Dedifferentiated amniotic fluid mesenchymal stem cell (primary cell): ENCODE results near the gene SP4.

Source experiments
- DNase-seq: peaks from one replicate; pipeline ENCODE4 v3.0.0-alpha.2; 2016; ENCODE audit errors: extremely low spot score

Gene SP4

DNA sequence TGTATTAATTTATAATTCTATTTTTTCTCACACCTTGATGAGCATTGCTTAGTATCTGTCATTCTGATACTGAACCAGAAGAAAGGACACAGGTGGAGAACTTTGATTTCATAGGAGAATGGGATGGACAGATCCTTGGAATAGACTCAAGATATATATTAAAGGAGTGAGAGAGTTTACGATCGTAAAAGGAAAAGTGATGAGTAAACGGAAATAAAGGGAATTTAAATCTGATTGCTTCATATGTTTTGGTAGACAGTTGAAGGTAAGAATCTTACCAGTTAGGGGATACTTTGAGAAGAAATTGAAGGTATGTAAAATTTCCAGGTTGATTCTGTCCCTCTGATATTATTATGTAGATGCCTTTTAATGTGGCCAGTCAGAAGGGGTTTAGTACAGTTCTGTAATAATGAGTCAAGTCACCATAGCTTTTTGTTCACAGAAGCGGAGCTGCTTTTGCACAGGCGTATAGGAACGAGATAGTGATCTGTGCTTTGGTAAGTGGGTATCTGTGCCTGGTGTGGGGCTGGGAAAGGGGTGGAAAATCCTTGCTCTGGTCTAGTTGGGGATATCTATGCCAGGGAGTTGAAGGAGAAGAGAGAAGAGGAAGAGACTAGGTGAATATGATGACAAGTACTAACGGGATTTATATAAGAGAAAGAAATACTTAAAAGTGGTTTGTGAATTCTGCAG is 15.4 kb downstream of the SP4 start:
- DNase-seq = no peak

DNA sequence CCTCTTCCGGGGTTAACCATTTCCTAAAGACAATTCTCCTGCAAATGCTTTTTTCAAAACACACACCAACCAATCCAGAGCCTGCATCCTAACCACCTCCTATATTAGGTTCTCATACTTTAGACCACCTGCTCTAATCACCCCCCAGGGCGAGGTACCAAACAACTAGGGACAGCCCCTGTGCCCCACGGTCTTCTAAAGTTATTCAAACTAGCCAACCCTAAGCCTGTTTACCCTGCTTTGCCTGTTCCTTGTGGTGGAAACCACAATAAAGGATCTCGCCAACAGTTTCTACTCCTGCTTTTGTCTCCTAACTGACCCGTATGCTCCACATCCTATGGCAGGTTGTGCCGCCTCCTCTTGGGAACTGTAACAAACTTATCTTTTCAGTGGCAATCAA is 21.1 kb downstream of the SP4 start:
- DNase-seq = no peak

DNA sequence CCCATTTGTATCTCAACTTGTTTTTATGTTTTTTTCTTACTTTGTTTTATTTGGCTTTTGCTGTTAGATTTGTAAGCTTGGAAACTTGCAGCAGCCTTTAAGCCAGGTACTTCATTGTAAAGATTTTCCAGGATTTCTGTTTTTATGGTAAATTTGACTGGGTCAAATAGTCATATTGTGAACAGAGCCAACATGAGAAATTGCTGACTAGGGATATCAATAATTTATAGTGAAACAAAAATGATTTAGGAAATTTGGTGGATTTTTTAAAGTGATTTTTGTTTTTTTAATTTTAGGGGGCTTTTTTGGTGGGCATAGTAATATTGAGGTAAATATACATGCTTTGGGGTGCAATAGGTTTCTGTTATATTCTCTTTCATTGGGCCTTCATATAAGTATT is 22.2 kb downstream of the SP4 start:
- no peak for DNase-seq

GRCh38 chr7:21450941-21451340 is 23.1 kb downstream of the SP4 start:
- DNase-seq = no peak

GRCh38 chr7:21454182-21454581 is 26.3 kb downstream of the SP4 start:
- DNase-seq = no peak

GRCh38 chr7:21454906-21455305 is 27.0 kb downstream of the SP4 start:
- DNase-seq = no peak

DNA sequence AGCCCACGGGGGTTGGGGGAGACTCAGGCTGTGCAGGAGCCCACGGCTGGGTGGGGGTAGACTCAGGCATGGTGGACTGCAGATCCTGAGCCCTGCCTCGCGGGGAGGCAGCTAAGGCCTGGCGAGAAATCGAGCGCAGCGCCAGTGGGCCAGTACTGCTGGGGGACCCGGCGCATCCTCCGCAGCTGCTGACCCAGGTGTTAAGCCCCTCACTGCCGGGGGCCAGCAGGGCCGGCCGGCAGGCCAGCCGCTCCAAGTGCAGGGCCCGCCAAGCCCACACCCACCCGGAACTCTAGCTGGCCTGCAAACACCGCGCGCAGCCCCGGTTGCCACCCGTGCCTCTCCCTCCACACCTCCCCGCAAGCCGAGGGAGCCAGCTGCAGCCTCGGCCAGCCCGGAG is 33.4 kb downstream of the SP4 start:
- DNase-seq = no peak

- no peak for DNase-seq
These were observed 34.2 kb downstream of the SP4 start for GRCh38 chr7:21462081-21462480.

DNA sequence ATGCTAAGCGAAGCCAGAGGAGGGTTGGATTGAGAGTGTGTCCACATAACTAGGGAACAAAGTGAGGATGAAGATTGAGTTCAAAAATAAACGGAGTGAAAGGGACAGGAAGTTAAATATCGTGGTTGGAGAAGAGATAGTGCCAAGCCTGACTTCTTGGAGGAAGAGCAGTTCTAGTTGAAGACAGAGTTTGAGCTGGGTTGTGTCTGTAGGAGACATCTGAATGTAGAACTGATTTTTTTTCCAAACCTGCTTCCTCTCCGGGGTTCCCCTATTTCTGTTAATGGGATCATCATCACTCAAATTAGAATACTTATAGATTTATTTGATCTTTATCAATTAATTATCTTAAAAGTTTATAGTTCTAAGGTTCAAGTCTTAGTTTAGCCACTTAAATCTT is 35.6 kb downstream of the SP4 start:
- DNase-seq = no peak

DNA sequence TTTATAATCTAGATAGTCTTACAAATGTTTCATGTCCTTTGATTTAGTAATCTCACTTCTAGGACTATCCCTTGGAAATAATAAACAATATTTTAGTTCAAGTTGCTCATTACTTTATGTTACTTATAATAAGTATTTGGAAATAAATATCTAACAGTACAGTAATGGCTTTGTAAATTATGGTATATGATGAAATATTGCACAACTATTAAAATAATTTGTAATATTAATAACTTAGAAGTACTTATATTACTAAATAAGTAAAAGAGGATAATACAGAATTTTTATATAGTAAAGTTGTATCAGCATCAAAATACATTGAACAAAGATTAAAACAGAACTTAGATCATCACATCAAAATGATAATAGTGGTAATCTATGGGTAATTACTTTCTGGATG is 41.1 kb downstream of the SP4 start:
- DNase-seq = no peak

GRCh38 chr7:21469894-21470293 is 42.0 kb downstream of the SP4 start:
- no peak for DNase-seq

- DNase-seq = no peak
These were observed 44.1 kb downstream of the SP4 start for GRCh38 chr7:21472029-21472428.

GRCh38 chr7:21476429-21476828 is 48.5 kb downstream of the SP4 start:
- DNase-seq = no peak

GRCh38 chr7:21480693-21481403 is 53.0 kb downstream of the SP4 start:
- no peak for DNase-seq

DNA sequence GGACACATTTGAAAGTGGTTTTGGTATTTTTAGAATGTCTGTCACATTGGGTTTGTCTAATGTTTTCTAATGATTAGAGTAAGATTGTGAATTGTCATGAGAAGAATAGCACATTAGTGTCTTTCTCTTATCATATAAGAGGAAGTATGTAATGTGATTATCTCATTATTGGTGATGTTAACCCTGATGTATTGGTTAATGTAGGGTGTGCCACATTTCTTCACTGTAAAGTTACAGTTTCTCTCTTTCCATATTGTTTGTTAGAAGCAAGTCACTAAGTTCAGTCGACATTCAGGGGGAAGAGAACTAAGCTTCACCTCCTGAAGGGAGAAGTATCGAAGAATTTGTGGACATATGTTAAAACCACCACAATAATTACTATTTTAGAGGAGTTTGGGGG is 58.6 kb downstream of the SP4 start:
- DNase-seq = no peak

DNA sequence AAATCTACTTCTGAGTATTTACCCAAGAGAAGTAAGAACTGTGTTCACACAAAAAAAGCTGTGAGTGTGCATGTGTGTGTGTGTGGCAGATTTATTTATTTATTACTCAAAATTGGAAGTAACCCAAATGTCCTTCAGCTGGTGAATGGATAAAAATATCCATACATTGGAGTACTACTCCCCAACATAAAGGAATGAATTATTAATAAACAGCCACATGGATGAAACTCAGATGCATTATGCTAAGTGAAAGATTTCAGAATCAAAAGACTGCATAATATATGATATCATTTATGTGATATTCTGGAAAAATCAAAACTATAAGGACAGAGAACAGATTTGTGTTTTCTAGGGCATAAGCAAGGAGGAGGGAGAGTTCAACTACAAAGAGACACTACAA is 67.8 kb downstream of the SP4 start:
- DNase-seq = no peak

- no peak for DNase-seq
These were observed 69.2 kb downstream of the SP4 start for GRCh38 chr7:21497072-21497471.

DNA sequence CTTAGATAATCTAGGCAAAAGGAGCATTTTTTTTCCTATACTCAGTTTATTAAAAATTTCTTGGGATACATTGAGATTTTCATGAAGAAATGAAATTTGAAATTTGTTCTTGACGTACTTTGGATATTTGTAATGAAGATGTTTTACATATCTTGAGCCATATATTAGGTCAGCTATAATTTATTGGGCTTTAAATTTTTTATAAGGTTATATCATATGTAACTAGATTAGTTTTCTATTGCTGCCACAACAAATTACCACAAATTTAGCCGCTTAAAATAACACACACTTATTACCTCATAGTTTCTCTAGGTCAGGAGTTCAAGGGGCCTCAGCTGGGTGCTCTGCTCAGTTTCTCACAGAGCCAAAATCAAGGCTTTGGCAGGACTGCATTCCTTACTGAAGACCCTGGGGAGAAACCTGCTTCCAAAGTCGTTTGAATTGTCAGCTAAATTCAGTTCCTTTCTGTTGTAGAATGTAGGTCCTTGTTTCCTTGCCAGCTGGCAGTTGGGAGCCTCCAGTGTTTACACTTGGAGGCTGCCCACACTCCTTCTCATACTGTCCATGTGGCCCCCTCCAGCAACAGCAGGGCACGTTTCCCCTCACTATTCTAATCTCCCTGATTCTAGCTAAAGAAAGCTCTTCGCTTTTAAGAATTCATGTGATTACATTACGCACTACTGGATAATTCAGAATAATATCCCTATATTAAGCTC is 72.4 kb downstream of the SP4 start:
- no peak for DNase-seq

- no peak for DNase-seq
These were observed 76.1 kb downstream of the SP4 start for GRCh38 chr7:21504021-21504420.

- DNase-seq = no peak
These were observed 79.9 kb downstream of the SP4 start for GRCh38 chr7:21507627-21508343.

DNA sequence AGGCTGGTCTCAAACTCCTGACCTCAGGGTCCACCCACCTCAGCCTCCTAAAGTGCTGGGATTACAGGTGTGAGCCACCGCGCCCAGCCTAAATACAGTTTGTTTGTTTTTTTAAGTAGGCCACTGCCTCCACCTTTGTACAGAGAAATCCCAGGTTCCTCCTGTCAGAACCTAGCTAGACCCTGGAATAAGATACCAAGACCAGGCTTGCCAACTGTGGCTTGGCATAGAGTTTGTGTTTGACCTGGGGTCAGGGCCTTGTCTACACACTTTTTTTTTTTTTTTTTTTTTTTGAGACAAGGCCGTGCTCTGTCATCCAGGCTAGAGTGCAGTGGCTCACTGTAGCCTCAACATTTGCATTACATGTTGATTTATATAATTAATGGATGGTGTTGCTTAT is 80.7 kb downstream of the SP4 start:
- no peak for DNase-seq

DNA sequence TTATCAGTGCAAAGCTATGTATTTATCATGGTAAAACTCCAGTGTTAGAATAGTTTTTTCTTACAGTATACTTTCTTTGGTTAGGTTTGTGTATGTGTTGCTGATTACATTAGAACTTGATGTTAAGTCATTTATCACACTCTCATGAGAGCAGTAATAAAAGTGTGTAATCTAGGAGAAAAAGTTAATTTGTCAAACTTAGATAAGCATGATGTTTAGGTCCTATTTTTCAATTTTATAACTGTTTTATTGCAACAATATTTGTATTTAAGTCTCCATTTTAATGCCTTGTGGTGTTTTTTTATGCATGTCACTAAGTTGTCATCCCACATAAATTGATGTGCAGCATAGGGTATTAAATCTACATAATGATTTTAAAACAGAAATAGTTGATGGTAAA is 86.2 kb downstream of the SP4 start:
- DNase-seq = no peak
